ENCODE measurements around the gene PGAM2.
"Not testable (repeated sequence)": the region's sequence is repeated elsewhere in the genome, so short reads cannot be mapped to it uniquely, and the experiment has no call there.

DNA sequence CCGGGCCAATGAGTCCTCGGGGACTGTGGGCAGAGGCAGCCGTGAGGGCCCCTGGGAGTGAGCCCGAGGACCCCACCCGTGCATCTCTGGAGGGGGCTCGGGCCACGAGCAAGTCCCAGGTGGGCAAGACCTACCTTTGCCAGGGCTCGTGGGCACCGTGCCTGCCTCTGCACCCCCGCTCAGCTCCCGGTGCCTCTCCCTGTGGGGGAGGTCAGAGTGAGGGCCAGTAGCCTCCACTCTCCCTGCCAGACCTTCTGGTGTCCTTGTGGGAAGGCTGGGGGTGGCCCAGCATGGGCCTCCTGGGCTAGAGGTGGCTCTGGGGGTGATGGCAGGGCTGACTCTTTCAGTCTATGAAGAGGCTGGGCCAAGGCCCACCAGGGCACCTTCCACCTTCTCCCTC lies 35.9 kb downstream of the PGAM2 start:
- TF ChIP-seq, protein P1, sequence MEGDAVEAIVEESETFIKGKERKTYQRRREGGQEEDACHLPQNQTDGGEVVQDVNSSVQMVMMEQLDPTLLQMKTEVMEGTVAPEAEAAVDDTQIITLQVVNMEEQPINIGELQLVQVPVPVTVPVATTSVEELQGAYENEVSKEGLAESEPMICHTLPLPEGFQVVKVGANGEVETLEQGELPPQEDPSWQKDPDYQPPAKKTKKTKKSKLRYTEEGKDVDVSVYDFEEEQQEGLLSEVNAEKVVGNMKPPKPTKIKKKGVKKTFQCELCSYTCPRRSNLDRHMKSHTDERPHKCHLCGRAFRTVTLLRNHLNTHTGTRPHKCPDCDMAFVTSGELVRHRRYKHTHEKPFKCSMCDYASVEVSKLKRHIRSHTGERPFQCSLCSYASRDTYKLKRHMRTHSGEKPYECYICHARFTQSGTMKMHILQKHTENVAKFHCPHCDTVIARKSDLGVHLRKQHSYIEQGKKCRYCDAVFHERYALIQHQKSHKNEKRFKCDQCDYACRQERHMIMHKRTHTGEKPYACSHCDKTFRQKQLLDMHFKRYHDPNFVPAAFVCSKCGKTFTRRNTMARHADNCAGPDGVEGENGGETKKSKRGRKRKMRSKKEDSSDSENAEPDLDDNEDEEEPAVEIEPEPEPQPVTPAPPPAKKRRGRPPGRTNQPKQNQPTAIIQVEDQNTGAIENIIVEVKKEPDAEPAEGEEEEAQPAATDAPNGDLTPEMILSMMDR (conservative IDR thresholded peaks at IDR 0.05; ENCODE audit: low read length), result not testable (repeated sequence)
- not testable (repeated sequence) for TF ChIP-seq EZH2phosphoT487 (IDR thresholded peaks at IDR 0.05; ENCODE audit: borderline replicate concordance, low read depth, low read length)
